GM18499 (cell line): ENCODE measurements around the gene NKX6-2.
"Not testable (repeated sequence)": the region's sequence is repeated elsewhere in the genome, so short reads cannot be mapped to it uniquely, and the experiment has no call there.

ENCODE experiments used
- ATAC-seq: cut with Tn5 transposase; IDR thresholded peaks from one replicate; pipeline ENCODE4 v1.9.1; 2021; ENCODE audit warnings: moderate number of reproducible peaks; ENCODE audit not compliant: insufficient read depth, unreplicated experiment

Gene NKX6-2

DNA sequence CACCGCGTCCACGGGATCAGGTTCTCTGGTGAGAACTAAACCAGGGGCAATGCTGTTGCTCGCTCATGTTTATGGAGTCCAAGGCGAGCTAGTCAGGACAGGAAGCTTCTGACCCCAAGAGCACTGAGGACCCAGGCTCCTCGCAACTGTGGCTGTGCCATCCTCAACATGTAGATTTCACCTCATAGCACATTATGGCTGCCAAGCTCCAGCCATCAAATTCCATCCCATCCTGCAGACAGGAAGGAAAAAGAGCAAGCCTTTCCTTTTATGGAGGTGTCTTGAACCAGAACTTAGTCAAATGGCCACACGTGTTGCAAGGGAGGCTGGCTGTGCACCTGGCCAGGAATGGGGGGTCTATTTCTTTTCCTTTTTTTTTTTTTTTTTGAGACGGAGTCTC, 16.1 kb upstream of the NKX6-2 start:
- ATAC-seq: no peak

DNA sequence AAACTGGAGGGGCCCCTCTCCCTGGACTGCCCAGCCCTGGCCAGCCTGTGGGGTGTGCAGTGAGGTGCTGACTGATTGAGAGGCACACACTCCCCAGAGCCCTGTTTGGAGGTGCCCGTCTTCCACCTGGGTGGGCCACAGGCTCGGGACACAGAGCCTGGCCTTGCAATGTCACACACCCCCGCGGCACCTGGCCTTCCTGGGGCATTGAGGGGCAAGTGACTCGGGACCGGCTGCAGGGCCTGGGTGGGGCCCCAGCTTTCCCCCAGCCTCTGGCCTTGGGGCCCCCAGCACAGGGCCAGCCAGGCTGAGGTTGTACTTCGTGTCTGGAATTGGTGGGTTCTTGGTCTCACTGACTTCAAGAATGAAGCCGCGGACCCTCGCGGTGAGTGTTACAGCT, 13.9 kb upstream of the NKX6-2 start:
- no peak for ATAC-seq

- ATAC-seq: no peak
These were observed 12.9 kb upstream of the NKX6-2 start for GRCh38 chr10:132798876-132799275.

DNA sequence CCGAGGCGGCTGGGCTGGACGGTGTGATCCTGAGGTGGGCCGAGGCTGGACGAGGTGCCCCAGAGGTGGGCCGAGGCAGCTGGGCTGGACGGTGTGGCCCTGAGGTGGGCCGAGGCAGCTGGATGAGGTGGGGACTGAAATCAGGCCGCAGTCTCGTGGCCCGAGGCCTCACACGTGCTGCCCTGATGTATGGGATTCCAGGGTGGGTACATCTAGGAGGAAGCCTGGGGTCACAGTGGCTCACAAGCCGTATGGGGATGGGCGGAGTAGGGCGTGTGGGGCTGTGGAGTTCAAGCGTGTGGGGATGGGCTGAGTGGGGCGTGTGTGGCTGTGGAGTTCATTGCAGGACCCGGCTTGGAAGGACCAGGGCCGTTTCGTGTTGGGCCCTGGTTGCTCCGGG, 12.5 kb upstream of the NKX6-2 start:
- ATAC-seq: no peak

GRCh38 chr10:132797986-132798385, 12.0 kb upstream of the NKX6-2 start:
- not testable (repeated sequence) for ATAC-seq

DNA sequence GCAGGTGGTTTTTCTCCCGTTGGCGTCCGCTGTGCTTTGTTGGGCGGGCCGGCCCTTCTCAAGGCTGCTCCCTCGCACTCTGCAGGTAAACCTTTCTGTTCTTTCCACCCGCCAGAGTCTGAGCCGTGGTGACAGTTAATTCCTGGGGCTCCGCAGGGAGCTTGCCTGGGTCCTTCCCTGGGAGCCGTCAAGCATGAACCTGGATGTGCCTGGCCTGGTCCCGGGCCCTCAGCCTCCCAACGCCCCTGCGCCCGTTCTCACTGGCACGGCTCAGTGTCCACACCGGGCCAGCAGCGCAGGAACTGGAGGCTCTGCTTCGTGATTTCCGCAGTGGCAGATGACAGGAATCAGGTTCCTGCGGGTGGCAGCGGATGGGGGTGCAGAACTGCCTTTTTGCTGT, 10.9 kb upstream of the NKX6-2 start:
- ATAC-seq: no peak

- no peak for ATAC-seq
These were observed 8.2 kb upstream of the NKX6-2 start for GRCh38 chr10:132793871-132794849.

DNA sequence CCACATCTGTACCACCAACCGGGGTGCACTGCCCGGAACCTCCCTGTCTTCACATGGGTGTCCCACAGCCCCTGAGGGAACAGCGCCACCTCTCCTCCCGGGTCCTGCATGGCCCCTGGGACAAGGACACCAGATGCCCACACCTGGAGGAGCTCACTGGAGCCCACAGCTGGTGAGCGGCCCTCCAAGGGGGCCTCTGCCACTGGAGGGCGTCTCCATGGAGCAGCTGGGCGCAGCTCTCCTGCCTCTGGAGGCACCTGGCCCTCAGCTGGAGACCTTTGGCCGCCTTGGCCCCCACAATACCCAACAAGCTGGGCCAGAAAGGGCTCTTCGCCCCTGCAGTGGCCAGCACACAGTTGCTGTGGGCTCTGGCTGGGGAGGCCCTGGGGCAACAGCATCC, 7.3 kb upstream of the NKX6-2 start:
- no peak for ATAC-seq

- ATAC-seq: no peak
These were observed 6.8 kb upstream of the NKX6-2 start for GRCh38 chr10:132792796-132793195.

GRCh38 chr10:132792099-132792498, 6.2 kb upstream of the NKX6-2 start:
- not testable (repeated sequence) for ATAC-seq

DNA sequence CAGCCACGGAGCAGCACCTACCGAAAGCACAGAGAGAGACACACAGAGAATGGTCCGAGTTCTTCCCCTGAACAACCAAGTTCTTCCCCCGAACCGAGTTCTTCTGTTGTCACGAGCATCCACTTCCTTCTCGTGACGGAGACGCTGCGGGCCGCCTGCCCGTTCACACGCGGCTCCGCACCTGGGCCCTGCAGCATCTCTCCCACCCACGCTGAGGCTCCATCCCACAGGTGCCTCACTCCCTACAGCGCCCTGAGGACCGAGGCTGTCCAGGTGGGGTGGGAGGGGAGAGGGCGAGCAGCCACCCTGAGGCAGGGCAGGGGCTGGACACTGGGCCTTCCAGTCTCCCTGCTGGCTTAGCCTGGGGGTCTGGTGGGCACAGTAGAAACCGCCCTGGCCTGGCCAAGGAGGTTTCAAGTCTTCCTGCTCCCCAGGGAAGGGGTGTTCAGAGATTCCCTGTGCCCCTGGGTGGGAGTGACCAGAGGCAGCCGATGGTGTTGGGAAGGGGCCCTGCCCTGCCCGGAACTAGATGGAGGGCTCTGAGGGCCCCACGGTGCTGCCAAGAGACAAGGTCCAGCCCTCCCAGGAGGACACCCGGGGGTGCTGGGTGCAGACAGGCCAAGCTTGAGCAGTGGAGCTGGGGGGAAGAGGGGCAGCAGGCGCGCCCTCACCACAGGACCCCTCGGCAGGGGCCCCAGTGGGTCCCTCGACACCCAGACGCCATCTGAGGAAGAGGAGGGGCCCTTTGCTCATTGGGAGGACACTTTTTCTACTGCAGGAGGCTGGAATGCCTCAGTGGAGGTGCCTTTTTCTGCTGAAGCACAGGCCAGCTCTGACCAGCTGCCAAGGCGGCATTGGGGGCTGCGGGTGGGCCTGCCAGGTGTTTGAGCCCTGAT, 5.2 kb upstream of the NKX6-2 start:
- no peak for ATAC-seq

DNA sequence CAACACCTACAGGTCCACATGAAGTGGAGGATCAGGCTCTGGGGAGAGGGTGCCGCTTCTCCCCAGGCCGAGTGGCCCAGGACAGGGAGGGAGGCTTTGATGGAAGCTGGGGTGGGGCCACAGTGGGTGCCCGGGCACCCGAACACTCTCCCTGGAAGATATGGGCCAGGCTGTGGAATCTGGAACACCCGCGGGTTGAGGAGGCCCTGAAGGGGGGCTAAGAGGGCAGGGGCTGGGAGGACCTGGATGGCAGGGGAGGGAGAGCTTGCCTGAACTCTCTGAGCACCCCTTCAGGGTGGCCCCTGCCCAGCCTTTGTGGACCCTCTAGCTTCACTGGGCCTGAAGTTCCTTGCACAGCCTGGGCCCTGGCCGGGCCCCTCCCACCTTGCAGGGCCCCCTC, 4.5 kb upstream of the NKX6-2 start:
- ATAC-seq: no peak

DNA sequence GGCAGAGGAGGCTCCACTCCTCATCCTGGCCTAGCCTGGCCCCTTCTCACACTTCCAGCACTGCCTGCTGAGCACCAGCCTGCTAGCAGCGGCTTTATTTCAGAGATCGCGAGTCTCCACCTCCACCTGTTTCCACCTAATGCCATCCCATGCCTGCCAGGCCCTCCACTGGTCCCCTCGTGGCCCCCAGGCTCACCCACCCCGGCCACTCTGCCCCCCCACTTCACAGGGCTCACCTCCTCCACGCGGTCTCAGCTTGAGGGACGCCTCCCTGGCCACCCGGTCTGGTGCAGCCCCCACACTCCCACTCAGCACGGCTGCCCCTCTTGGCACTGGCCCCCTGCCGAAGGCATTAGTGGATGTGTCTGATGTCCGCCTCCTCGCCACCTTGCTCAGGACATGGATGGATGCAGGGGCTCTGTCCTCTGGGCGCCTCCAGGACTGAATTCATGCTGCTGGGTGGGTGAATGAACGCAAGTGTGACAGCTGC, 3.8 kb upstream of the NKX6-2 start:
- ATAC-seq: no peak

DNA sequence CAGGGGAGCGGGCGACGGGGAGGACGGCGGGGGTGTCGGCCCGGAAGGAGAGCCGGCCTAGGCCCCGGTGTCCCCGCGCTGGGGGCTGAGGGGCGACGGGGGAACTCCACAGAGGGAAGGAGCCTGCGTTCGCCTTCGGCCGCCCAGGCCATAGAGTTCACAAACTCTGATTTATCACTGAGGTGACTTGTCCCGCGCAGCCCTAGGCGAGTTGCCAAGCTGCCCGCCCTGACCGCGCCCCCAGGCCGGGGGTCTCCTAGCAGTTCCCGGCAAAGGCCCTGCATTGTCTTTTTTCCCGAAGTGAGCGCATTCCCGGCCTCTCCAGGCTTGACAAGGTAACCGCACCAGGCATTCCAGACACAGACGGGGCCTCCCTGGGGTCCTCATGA, 2.9 kb upstream of the NKX6-2 start:
- no peak for ATAC-seq

- ATAC-seq: no peak
These were observed 2.4 kb upstream of the NKX6-2 start for GRCh38 chr10:132788180-132788830.

- no peak for ATAC-seq
These were observed 1.7 kb upstream of the NKX6-2 start for GRCh38 chr10:132787495-132788179.

DNA sequence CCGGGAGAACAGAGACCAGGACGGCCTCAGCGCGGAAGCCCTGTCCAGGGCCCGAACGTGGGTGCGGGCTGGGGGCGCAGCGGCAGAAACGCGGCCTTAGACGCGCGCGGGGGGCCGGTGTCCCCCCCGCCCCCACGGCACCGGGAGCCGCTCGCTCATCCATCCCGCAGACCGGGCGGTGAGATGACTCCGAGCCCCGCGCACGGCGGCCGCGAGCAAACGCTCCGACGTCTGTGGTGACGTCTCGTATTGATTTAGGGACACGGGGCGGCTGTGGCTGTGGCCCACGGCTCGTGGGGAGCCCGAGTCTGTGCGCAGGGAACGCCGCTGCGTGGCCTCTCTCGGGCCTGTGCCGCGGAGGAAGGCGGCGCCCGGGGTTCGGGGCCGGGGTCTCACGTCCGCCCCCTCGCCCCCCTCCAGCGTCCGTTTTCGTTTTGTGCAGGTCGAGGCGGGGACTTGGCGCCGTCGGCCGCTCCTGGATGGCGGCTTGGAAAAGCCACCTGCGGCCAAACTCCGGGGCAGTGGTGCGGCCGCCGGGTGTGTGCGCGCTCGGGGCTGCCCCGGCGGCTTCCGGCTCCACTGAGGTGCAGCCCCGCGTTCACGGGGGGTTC, 1.0 kb upstream of the NKX6-2 start:
- ATAC-seq: no peak

- ATAC-seq: no peak
These were observed 533 bp upstream of the NKX6-2 start for GRCh38 chr10:132786476-132786883.

GRCh38 chr10:132784866-132785722, 853 bp downstream of the NKX6-2 start:
- no peak for ATAC-seq
